SU-DHL-6 (cell line): ENCODE measurements around the gene ERN1.

Experiments used
- CTCF ChIP-seq: fragments of 200-600 bp; sonication (generic); IDR thresholded peaks from one replicate; pipeline ENCODE4 v1.5.1; 2017; ENCODE audit warnings: antibody characterized with exemption, mild to moderate bottlenecking, low read length, moderate library complexity; ENCODE audit not compliant: insufficient read depth, poor library complexity, severe bottlenecking
- EZH2phosphoT487 ChIP-seq: fragments of 200-600 bp; sonication (generic), shearing (Covaris generic); conservative IDR thresholded peaks from 2 replicates; pipeline ENCODE4 v1.6.1; 2018; ENCODE audit warnings: mild to moderate bottlenecking, antibody characterized with exemption, low read length, moderate library complexity, mixed read lengths

DNA sequence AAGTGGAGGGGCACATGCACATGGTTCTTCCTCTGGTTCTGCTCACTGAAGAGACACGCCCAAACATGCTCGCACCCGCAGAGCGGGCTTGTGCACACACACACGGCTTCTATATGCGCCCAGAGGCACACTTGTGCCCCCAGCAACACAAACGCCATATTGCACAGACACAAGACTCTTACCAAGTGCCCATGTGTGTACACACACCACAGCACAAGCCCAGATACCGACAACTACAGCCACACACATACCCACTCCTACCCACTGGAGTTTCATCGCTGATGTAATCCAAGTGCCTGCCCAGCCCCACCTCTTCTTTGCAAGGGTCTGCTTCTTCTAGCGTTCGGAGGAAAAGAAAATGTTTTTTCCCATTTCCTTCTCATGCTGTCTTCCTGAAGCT is 138.3 kb downstream of the ERN1 start:
- no peak for TF ChIP-seq EZH2phosphoT487
- no peak for TF ChIP-seq CTCF
